Type B pancreatic cell (in vitro differentiated cells): Measurements from ENCODE around the gene CREBBP. TPM values are rescaled to one million over a fixed set of nuclear protein-coding genes. Genes with fewer than 3 reads are reported as not detected.

ENCODE experiments used
- DNase-seq: peaks from one replicate; pipeline ENCODE4 v3.0.0; 2021; ENCODE audit warnings: mixed read lengths; ENCODE audit not compliant: unreplicated experiment; ENCODE audit errors: extremely low spot score
- H3K27ac Mint-ChIP-seq: 2 replicates; pipeline ENCODE4 v1.8.0; 2021; ENCODE audit warnings: mild to moderate bottlenecking, mixed read lengths
- H3K27me3 Mint-ChIP-seq: 2 replicates; pipeline ENCODE4 v1.8.0; 2021; ENCODE audit warnings: mixed read lengths
- H3K36me3 Mint-ChIP-seq: 2 replicates; pipeline ENCODE4 v1.8.0; 2021; ENCODE audit warnings: mixed read lengths
- H3K4me1 Mint-ChIP-seq: one replicate; pipeline ENCODE4 v1.8.0; 2021; ENCODE audit warnings: mixed read lengths; ENCODE audit not compliant: unreplicated experiment
- H3K4me3 Mint-ChIP-seq: 2 replicates; pipeline ENCODE4 v1.8.0; 2021; ENCODE audit warnings: mild to moderate bottlenecking, mixed read lengths
- H3K9me3 Mint-ChIP-seq: 2 replicates; pipeline ENCODE4 v1.8.0; 2021; ENCODE audit warnings: mixed read lengths
- CTCF ChIP-seq: fragments of 200-600 bp; sonication (generic); conservative IDR thresholded peaks from 2 replicates; pipeline ENCODE4 v1.5.0; 2021; ENCODE audit warnings: antibody characterized with exemption, mild to moderate bottlenecking
- total RNA-seq: library from RNA; stranded (reverse); gene quantifications from 2 replicates; pipeline ENCODE4 v1.2.1, GENCODE V29; 2021; ENCODE audit warnings: low replicate concordance

The CREBBP gene
- total RNA-seq, 1 donor from 2014 or later: 93.6 TPM

- H3K9me3 Mint-ChIP-seq: no peaks in the 10 kb centered on the region
- H3K27ac Mint-ChIP-seq: no peak overlapping the region
- peaks cover 4% of the 10 kb centered on the region for H3K36me3 Mint-ChIP-seq
- no peaks in the 10 kb centered on the region for H3K4me1 Mint-ChIP-seq
- no peaks in the 10 kb centered on the region for H3K27me3 Mint-ChIP-seq
- no peak for TF ChIP-seq CTCF
- DNase-seq: no peak
- H3K4me3 Mint-ChIP-seq: no peak overlapping the region
Observed at GRCh38 chr16:3702082-3702481, 178.4 kb downstream of the CREBBP start.

DNA sequence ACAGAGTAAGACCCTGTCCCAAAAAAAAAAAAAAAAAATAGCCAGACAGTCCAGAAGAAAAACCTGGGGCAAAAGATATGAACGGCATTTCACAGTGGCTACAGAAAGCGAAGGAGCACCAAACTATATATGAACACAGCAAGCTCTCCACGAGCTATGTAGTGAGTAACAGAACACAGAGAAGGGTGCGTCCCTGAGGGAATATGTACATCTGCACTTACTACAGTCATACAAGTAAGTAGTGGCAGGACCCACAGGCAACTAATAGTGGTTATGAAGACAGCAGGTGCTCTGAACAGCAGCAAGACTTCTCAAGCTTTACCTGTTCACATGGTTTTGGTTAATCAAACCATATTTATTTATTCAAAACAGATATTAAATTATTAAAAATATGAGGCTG, 179.0 kb downstream of the CREBBP start:
- Mint-ChIP-seq H3K9me3 (no peaks in the 10 kb centered on the region), H3K27ac (no peak overlapping the region), H3K4me1 (no peaks in the 10 kb centered on the region), H3K27me3 (no peaks in the 10 kb centered on the region), H3K36me3 (peaks cover 4% of the 10 kb centered on the region), H3K4me3 (no peak overlapping the region)
- no peak for TF ChIP-seq CTCF
- DNase-seq: no peak

- no peak for TF ChIP-seq CTCF
- H3K9me3 Mint-ChIP-seq: no peaks in the 10 kb centered on the region
- H3K36me3 Mint-ChIP-seq: peaks cover 4% of the 10 kb centered on the region
- H3K4me3 Mint-ChIP-seq: no peak overlapping the region
- H3K27ac Mint-ChIP-seq: no peak overlapping the region
- H3K4me1 Mint-ChIP-seq: peaks cover 18% of the 10 kb centered on the region
- H3K27me3 Mint-ChIP-seq: no peaks in the 10 kb centered on the region
- DNase-seq: no peak
Observed at GRCh38 chr16:3698941-3699340, 181.6 kb downstream of the CREBBP start.

- no peaks in the 10 kb centered on the region for H3K9me3 Mint-ChIP-seq
- H3K4me1 Mint-ChIP-seq: peaks cover 18% of the 10 kb centered on the region
- peak overlapping the region; percentile 70 for H3K4me3 Mint-ChIP-seq
- peak overlapping the region; percentile 91 for H3K27ac Mint-ChIP-seq
- H3K36me3 Mint-ChIP-seq: no peaks in the 10 kb centered on the region
- H3K27me3 Mint-ChIP-seq: no peaks in the 10 kb centered on the region
- TF ChIP-seq CTCF: no peak
- no peak for DNase-seq
Observed at GRCh38 chr16:3696425-3697218, 183.9 kb downstream of the CREBBP start.

DNA sequence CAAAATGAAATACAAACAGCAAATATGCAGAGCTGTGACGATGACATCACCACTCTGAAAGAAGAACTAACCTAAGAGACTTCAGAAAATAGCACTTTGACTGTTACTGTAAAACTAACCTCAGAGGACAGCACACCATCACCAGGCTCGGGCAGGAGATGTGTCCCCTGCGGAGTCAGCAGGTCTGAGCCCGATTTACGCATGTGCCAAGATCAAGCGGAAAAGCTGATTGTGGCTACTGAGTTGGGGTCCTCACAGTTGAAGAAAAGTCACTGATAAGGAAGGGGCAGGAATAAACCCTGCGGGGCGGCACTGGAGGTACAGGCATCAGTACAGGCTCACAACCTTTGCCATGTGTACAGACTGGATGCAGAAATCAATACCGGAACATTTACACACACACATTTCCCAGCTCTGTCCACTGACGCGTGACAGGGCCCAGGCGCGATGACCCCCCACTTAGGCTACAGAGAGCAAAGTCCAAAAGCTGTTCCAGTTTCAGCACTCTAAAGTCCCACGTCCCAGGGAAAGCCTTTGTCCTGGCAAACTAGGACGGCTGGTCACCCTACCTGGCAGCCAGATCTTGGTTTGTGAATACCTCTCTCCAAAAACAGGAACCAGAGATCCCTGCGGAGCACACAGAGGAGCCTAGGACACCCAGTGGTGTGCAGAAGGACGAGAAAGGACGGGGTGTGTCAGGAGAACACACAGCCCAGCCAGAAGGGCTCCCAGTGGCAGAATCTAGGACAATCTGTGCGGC, 184.7 kb downstream of the CREBBP start:
- DNase-seq: no peak
- Mint-ChIP-seq H3K36me3 (peaks cover under 1% of the 10 kb centered on the region), H3K4me3 (peak overlapping the region; percentile 70), H3K4me1 (peaks cover 19% of the 10 kb centered on the region), H3K27me3 (no peaks in the 10 kb centered on the region), H3K27ac (peak overlapping the region; percentile 91), H3K9me3 (no peaks in the 10 kb centered on the region)
- no peak for TF ChIP-seq CTCF
